Dedifferentiated amniotic fluid mesenchymal stem cell (primary cell): ENCODE measurements around the gene WBP2.

Experiments used
- DNase-seq: peaks from one replicate; pipeline ENCODE4 v3.0.0-alpha.2; 2016; ENCODE audit errors: extremely low spot score

WBP2 gene

DNA sequence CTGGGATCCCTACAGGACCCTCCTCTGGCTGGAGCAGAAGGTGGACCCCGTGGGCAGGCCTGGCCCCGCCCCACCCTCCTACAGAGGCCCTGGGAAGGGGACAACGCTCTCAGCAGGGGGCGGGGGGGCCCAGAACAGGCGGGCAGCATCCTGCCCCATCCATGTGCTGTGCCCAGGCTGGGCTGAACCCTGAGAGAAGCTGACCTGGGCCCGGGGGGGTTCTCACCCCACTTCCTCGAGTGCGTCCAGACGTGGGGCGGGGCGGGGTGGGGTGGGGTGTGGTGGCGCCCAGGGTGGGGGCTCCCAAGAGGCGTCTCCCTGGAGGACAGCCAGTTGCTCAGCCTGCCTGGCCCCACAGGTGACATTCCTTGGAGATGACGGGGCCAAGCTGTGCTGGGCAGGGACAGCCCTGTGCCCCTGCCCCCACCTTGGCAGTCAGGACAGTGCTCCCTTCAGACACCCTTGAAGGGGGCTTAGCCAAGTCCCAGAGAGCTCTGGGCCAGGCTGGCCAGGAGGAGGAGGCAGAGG is 10.5 kb downstream of the WBP2 start:
- no peak for DNase-seq

DNA sequence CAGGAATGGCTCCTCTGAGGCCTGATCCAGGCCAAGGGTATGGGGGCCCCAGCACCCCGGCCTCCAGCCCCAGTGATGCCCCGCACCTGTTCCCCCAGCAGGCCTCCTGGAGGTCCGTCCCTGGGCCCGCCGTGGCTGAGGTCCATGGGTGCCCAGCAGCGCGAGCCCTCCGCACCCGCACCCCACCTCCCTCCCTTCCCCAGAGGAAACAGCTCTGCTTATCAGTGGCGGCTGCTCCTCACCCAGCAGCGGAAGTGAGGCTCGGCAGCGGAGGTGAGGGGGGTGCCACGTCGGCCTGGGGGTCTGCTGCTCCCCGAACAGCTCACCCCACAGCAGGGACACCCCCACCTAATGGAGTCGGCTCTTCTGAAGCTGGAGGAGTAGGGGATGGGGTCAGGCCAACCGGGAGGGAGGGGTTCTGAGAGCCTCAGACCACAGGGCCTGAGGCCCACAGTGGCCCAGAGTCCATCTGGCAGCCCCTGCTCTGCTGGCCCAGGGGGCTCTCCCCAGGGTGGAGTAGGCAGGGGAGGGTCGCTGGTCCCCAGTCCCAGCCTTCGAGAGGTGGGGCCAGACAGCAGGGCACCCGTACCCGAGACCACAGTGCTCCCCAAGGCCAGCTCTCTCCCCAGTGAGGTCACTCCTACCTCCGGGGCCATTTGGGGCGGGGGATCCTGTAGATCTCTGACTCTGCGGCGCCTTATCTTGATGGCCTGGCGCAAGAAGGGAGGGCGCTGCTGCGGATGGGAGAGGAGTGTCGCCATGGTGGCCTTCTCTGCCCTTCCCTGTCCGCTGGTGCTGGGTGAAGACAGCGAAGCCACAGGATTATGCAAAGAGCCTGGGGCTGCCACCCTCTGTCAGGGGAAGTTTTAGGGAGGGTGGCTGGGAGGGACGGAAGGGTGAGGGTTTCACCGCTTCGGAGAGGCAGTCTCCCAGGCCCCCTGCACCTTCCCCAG is 11.3 kb downstream of the WBP2 start, which contains the start of gene UNC13D:
Gene UNC13D (minus strand): TSS at position 828 of the 953 bp plus-strand sequence. CDS start 67 bp downstream, at position 761.
- DNase-seq = no peak

DNA sequence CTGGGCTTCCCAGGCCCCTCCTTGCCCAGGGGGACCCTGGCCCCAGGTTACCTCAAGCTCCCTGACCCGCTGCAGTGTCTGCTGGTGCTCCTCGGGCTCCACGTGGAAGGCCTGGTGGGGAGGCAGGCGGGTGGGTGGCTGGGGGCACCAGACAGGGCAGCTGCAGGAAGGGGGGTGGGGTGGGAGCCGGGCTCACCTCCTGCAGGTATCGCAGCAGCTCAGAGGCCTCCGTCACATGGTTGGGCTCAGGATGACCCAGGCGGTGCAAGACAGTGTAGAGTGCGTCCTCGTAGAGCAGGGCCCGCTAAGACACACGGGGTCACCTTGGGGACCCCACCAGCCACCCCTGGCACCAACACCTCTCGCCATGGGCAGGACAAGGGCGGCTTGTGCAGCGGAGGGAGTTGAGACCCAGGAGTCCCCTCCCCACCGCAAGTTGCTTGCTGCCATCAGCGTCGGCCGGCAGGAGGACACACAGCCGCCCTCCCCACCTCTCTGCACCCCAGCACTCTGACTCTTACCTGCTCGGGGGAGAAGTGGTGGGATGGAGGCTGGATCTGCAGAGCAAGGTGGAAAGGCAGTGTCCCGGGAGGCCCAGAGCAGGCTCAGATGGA is 12.1 kb downstream of the WBP2 start:
- DNase-seq = no peak

DNA sequence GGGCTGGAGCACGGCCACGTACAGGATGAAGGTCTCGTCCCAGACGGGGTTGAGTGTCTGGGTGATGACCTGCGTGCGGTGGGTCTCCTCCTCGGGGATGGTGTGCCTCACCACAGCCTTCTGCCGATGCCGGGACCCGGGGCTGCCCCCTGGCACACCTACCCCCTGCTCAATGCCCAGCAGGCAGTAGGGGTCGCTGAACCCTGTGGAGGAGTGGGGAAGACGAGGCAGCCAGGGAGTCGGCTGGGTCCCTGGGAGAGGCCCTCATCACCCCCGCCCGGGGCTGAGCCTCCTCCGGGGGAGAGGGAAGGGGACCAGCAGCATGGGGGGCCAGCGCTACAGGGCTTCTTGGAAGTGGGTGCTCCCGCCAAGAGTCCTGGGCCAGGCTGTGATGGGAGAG is 12.7 kb downstream of the WBP2 start:
- no peak for DNase-seq

DNA sequence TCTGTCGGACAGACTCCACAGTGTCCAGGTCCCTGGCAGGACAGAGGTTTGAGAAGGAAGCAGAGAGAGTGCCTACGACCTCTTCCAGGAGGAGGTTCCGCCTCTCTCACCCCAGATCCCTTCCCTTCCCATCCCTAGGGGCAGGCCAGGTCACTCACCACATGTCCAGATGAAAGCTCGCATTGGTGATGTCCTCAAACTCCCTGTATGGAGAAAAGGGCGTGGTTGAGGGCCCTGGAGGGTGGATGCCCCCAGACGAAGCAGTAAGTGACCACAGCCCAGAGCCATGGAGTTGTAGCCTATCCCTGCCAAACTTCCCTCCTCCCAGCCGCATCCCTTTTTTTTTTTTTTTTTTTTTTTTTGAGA is 14.4 kb downstream of the WBP2 start:
- DNase-seq = no peak

DNA sequence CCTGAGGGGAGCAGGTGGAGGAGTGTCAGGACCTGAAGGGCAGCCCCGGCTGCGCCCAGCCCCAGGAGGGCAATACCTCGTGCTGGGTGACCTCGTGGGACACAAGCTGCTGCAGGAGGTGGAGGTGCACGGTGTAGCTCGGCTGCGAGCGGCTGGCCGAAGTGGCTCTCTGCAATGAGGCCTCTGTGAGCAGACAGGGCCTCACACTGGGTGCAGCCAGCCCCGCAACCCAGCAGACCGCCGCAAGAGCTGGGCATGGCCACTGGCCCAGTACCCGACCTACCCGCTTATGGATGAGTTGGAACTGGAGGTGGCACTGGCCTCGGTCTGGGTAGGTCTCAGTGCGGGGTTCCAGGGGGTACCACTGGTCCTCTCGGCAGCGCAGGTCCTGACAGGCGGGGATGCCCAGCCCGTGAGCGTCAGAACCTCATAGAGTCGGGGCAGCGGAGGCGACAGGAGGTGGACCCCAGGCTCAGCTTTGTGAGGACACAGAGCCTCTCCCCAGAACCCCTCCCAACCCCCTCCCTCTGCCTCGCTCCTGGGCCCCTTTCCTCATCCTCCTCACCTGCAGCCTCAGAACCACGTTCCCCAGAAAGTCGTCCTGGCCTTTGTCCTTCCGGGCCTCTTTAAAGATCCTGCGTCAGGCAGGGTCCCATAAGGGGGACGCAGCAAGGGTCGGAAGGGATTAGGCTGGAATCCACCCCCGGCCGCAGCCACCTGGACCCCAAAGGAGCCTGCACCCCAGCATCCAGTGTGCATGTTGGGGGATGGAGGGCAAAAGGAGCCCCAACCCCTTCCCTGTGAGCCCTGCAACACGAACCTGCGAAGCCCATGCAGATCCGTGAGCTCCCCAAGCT is 15.0 kb downstream of the WBP2 start:
- DNase-seq = no peak

DNA sequence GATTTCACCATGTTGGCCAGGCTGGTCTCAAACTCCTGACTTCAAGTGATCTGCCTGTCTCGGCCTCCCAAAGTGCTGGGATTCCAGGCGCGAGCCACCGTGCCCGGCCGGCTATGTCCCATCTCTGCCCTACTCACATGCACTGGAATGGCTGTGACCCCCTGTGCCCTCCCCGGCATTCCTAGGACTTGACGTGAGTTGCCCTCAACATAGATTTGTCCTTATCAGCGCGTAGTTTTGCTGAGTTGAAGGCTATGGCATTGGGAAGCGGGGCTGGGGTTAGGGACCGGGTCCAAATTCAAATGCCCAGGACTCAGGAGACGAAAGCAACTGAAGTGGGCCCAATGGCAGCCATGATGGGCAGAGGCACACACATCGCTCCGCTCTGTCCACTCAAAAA is 16.7 kb downstream of the WBP2 start:
- no peak for DNase-seq

DNA sequence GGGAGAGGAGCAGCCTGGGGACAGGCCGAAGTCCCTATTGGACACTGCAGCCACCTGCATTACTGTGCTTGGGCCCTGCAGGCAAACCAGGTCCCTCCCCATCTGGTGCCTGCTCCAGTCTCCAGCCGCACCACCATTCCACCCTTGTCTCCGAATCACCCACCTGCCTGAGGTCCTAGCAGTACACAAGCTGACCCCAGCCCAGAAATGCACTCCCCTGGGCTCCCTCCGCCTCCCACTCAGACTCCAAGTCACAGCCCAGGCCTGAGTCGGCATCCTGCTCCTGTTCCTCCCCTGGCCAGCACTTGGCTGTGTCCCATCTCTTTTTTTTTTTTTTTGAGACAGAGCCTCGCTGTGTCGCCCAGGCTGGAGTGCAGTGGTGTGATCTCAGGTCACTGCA is 17.2 kb downstream of the WBP2 start:
- no peak for DNase-seq

DNA sequence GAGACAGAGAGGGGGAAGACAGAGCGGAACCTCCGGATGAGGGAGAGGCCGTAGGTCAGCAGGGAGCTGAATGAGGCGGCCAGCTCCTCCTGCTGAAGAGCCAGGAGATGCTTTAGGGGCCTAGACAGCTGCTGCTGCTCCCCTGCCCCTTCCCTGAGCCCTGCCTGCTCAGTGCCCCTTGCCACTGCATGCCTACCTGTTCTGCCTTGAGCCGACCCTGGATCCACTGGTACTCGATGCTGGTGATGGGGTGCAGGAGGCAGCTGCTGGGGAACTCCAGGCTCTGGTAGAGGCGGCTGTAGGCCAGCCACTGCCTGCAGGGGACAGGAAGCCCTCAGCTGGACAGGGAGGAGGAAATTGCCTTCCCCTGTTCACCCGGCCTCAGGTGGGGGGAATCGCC is 18.5 kb downstream of the WBP2 start:
- no peak for DNase-seq

DNA sequence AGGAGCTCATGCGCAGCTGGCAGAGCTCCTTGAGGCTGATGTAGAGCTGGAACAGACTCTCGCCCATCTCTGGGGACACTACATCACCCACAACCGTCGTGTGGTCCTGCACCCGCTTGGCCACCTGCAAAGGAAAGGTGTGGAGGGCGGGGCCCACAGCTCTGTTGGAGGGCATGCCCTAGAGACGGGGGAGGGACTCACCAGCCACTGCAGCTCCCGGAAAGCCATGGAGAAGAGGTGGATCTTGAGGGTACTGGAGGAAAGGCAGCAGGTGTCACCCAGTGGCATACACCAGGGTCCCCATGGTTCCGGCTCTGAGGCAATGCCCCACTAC is 19.5 kb downstream of the WBP2 start:
- no peak for DNase-seq

DNA sequence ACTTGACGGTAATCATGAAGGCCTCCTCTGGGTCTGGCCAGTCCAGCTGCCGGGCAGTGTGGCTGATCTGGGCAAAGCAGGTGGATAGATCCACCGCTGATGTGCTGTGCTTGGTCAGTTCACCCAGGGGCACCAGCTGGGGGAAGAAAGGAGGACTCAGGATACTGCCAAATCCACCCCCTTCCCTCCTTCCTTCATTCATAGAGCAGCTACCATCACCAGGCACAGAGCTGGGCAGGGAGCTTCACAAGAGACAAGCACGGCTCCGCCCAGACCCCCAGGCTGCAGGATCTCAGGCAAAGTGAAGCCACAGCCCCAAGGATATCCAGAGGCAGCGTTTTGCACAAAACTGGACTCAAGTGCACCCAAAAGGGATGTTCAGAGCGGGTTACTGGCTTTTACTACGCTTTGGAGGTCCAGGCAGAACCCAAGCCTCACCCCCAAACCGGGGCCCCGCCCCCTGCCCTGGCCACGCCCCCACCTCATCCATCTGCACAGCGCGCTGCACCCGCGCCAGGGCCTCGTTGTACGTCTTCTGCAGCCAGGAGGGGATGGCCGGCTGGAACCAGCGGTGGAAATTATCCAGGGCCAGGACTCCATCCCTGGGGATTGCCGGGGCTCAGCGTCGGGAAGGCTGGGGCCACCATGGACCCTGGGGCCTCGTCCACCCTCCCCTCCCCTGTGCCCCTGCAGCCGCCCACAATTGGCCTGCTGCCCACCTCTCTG is 20.0 kb downstream of the WBP2 start:
- DNase-seq = no peak

DNA sequence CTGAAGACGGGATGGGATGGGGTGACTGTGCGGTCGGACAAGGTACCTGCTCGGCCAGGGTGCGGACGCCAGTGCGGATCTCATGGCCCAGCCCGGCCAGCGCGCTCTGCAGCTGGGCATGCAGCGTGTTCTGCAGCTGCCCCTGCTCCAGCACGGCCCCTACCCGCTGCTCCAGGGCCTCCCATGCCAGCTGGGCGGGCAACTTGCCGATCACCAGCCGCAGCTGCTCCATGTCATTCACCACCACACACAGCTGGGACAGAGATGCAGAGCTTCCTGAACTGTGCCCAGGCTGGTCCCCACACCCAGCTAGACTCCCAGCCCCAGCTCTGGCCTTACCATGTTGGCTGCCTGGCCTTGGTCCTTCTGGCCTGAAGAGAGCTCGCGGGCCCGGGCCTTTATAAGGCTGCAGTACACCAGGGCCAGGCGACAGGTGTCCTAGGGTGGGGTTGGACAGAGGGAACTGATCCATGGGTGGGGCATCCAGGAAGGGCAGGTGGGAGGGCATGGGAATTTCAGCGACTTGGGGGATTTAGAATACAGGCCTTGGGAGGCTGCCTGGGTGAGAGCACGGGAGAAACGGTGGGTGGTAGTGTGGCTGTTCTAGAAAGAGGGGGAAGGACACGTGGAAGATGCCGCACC is 20.7 kb downstream of the WBP2 start:
- DNase-seq = no peak

DNA sequence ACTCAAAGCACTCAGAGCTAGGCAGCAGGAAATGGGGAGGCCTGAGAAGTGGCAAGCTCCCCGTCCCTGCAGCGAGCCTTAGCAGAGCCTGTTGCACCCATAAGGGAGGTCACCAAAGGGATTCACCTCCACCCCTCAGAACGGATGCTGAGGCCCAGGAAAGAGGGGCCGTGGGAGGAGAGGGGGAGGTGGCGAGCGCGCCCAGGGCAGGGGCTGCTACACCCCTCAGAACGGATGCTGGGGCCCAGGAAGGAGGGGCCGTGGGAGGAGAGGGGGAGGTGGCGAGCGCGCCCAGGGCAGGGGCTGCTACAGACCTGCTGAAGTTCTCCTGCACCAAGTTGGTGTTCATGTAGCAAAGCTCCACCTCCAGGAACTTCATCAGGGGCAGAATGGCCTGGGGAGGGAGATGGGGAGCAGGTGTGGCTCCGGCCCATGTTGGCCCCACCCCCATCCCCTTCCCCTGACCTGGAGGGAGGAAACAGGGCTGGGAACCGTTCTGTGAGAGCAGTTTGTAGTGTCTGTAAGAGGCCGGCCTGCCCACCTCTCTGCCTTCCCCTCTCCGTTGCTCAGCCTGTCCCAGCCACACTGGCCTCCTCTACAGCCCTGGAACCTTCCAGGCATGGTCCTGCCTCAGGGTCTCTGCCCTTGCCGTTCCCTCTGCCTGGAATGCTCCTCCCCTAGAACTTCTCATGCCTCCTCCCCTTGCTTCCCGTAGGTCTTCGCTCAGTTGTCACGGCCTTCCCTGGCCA is 22.3 kb downstream of the WBP2 start:
- no peak for DNase-seq

DNA sequence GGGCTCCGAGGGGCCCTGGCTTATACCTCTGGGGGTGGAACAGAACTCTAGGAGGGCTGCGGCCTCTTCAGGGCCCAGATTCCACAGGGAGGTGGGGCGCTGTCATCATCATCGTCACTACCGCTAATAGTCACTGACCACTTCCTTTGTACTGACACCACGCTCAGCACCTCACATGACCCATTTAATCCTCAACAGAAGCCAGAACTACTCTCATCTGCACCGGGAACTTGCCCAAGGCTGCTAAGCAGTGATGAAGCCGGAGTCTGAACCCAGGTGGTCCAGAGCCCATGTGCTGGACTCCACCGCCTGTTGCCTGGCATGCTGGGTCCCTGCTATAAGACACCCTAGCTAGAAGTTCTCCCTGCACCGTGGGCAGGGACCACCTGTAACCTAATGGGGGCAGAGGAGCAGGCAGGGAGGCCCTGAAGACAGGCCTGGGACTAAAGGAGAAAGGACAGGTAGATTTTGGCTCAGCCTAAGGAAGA is 22.9 kb downstream of the WBP2 start:
- DNase-seq = no peak

DNA sequence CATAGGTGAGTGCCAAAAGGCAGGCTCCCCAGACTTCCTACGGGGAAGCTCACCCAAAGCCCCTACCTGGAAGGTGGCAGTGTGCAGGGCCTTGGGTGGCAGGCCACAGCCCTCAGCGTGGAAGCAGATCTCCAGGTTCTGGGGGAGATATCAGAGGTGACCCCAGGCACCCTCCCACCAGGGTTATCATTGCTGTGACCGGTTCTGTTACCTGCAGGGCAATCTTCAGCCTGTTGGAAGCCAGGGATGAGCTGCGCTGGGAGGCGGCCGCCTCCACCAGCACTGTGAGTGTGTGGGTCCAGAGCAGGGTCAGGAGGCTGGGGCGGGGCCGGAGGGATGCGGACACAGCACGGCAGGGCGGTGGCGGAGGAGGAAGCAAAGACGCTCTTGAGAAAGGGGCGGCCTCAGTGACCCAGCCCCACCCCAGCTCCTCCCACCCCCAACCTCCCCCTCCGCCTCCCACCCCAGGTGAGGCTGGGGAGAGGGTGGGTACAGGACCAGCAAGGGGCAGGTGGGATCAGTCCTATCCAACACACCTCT is 24.0 kb downstream of the WBP2 start:
- no peak for DNase-seq

DNA sequence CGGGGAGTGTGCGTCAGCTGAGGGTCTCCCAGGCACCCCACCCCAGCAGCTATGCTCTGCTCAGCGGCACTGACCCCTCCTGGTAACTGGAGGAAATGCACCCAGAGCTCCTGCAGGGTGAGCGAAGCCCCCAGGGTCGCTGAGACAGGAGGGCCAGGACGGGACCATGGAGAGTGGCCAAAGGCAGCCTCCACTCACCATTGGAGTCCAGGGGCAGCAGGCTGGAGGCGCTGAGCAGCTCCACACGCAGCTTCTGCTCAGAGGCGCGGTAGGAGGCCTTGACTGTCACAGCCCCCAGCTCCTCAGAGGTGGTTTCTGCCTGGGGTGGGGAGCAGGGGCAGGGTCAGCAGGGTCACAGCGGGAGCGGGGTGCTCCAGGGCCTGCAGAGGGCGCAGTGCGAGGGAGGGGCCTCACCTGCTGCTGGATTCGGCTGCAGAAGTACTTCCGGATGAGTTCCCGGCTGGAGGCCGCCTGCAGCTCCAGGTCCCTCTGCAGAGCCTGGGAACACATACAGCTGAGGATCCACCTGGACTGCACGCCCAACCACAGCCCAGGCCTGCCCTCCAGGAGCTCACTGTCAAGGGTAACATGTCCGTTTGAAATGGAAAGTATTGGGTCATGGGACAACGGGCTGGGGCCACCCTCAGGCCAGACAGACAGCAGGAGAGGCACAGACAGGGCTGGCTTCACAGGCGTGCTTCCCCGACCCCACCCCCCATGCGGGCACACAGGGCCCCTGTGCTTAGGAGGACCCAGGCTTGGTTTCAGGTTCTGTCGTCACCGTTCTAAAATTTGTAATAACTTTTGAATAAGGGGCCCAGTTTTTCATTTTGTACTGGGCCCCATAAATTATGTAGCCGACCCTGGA is 24.7 kb downstream of the WBP2 start:
- DNase-seq = no peak

DNA sequence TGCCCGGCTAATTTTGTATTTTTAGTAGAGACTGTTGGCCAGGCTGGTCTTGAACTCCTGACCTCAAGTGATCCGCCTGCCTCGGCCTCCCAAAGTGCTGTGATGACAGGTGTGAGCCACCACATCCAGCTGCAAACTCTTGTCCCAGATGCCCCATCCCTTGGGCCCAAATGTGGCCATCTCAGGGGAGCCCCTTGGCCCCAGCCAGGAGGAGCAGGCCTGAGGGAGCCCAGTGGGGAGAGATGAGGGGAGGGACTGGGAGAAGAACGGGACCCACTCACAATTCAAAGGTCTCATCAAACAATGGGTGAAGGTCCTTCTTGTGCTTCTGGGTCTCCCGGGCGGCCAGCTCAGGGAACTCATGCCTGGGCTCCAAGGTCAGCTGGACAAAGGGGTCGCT is 25.4 kb downstream of the WBP2 start:
- DNase-seq = no peak

DNA sequence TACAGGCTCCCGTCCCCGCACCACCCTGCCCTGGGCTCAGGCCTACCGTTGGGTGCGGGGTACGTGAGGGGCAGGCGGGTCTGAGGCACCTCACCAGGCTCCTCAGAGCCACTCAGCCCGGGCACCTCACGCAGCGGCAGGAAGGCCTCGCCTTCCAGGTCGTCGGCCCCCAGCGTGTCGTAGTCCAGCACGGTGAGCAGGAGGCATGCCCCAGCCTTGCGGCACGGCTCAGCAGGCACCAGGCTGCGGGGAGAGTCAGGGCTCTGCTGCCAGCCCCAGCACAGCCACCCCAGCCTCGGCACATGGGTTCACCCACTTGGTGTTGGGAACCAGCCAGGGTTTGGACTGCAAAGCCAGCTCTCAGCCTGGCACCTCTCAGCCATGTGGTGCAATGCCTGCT is 26.4 kb downstream of the WBP2 start:
- DNase-seq = no peak

DNA sequence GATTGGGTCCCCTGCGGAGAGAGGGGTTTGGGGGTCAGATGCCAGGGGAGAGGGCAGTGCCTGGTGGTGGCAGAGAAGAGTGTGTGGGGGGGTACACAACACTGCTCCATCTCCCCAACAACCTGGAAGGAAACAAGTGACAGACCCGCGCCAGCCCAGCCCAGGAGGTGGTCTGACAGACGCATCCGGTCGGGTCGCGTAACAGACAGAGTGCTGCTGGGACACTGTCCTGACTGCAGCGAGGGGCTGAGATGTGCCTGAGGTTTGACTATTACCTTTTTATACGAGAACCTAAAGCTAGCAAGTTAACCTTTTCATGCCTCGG is 27.1 kb downstream of the WBP2 start:
- DNase-seq = no peak
